ENCODE data around the gene KRT39.

GRCh38 chr17:40986920-40987319 lies 20.2 kb upstream of the KRT39 start:
- TF ChIP-seq MAFK (IDR thresholded peaks at IDR 0.05; ENCODE audit: partially characterized antibody) = no peak
- TF ChIP-seq, protein P1, sequence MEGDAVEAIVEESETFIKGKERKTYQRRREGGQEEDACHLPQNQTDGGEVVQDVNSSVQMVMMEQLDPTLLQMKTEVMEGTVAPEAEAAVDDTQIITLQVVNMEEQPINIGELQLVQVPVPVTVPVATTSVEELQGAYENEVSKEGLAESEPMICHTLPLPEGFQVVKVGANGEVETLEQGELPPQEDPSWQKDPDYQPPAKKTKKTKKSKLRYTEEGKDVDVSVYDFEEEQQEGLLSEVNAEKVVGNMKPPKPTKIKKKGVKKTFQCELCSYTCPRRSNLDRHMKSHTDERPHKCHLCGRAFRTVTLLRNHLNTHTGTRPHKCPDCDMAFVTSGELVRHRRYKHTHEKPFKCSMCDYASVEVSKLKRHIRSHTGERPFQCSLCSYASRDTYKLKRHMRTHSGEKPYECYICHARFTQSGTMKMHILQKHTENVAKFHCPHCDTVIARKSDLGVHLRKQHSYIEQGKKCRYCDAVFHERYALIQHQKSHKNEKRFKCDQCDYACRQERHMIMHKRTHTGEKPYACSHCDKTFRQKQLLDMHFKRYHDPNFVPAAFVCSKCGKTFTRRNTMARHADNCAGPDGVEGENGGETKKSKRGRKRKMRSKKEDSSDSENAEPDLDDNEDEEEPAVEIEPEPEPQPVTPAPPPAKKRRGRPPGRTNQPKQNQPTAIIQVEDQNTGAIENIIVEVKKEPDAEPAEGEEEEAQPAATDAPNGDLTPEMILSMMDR (IDR thresholded peaks at IDR 0.05) = no peak
- no peak for TF ChIP-seq MAZ (IDR thresholded peaks at IDR 0.05; ENCODE audit: borderline replicate concordance, low read depth, low read length)
- TF ChIP-seq FOSL2 (IDR thresholded peaks at IDR 0.05) = no peak
- TF ChIP-seq FOSL2 (CRISPR knock-in tag; IDR thresholded peaks at IDR 0.05) = no peak
- no peak for TF ChIP-seq KDM5A (IDR thresholded peaks at IDR 0.05)
- no peak for TF ChIP-seq RAD21 (conservative IDR thresholded peaks at IDR 0.05 in 1 of 2, IDR thresholded peaks at IDR 0.05 in 1 of 2)
- TF ChIP-seq SMC3 (IDR thresholded peaks at IDR 0.05) = no peak
- TF ChIP-seq RFX5 (IDR thresholded peaks at IDR 0.05) = no peak
- no peak for TF ChIP-seq POLR2A (IDR thresholded peaks at IDR 0.05; ENCODE audit: low read length)
- TF ChIP-seq POLR2AphosphoS2 (conservative IDR thresholded peaks at IDR 0.05; ENCODE audit: low read length) = no peak
- no peak for TF ChIP-seq CBX2 (IDR thresholded peaks at IDR 0.05; ENCODE audit: borderline replicate concordance, low read depth)
- TF ChIP-seq CBX8 (IDR thresholded peaks at IDR 0.05) = no peak
- TF ChIP-seq HOXB13 (CRISPR knock-in tag; IDR thresholded peaks at IDR 0.05; ENCODE audit: low read depth) = no peak

Data from A549 (cell line).